ENCODE data around the gene ZNF22.

The ZNF22 gene

DNA sequence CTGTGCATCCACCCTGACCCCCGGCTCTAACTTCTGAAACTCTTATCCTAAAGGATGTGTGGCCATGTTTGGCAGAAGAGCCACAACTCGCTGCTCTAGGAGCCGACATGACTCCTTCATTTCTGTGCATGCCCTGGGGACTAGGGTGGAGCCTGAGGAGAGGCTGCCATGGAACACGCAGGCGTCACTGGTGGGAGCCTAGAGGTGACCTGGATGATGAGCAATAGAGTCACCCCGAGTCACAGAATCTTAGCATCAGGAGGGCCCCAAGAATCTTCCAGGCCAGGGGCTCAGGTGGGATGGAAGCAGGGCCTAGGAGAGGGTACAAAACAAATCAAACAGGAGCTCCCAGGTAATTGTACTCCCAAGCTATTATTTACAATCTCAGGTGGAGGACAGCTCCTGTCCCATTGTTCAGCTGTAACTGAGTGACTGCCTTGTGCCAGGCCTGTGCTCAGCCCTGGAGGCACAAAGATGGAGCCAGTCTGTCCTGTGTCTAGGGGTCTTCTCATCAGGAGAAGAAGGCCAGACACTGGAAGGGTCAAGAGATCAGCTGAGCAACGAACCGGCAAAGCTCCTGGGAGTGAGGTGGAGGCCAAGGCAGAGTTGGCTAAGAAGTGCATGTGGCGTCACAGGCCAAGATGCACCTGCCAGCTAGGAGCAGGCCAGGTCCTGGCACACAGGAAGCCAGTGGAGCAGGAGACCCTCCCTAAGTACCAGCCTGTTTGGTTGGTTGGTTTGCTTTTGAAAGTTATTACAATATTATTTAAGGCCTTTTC lies 5.8 kb upstream of the ZNF22 start:
- ATAC-seq (ENCODE audit: low read depth) (no peak), DNase-seq (ENCODE audit: low spot score) (no peak)
- Histone ChIP-seq H3K4me3 (ENCODE audit: severe bottlenecking) (no peak overlapping the region), H3K36me3 (ENCODE audit: low read depth) (no peaks in the 10 kb centered on the region), H3K4me1 (ENCODE audit: insufficient read depth, poor library complexity, severe bottlenecking) (no peaks in the 10 kb centered on the region), H3K27ac (ENCODE audit: poor library complexity, severe bottlenecking) (no peak overlapping the region), H3K27me3 (ENCODE audit: insufficient read depth, poor library complexity, severe bottlenecking) (no peaks in the 10 kb centered on the region), H3K9me3 (ENCODE audit: severe bottlenecking) (no peaks in the 10 kb centered on the region)
- TF ChIP-seq, protein P1, sequence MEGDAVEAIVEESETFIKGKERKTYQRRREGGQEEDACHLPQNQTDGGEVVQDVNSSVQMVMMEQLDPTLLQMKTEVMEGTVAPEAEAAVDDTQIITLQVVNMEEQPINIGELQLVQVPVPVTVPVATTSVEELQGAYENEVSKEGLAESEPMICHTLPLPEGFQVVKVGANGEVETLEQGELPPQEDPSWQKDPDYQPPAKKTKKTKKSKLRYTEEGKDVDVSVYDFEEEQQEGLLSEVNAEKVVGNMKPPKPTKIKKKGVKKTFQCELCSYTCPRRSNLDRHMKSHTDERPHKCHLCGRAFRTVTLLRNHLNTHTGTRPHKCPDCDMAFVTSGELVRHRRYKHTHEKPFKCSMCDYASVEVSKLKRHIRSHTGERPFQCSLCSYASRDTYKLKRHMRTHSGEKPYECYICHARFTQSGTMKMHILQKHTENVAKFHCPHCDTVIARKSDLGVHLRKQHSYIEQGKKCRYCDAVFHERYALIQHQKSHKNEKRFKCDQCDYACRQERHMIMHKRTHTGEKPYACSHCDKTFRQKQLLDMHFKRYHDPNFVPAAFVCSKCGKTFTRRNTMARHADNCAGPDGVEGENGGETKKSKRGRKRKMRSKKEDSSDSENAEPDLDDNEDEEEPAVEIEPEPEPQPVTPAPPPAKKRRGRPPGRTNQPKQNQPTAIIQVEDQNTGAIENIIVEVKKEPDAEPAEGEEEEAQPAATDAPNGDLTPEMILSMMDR (IDR thresholded peaks at IDR 0.05; ENCODE audit: poor library complexity, severe bottlenecking), result no peak

- DNase-seq (ENCODE audit: low spot score), result no peak
- TF ChIP-seq, protein P1 (IDR thresholded peaks at IDR 0.05; ENCODE audit: poor library complexity, severe bottlenecking), result no peak
- Histone ChIP-seq H3K9me3 (ENCODE audit: severe bottlenecking) (no peaks in the 10 kb centered on the region), H3K4me3 (ENCODE audit: severe bottlenecking) (no peak overlapping the region), H3K27ac (ENCODE audit: poor library complexity, severe bottlenecking) (no peak overlapping the region), H3K4me1 (ENCODE audit: insufficient read depth, poor library complexity, severe bottlenecking) (no peaks in the 10 kb centered on the region), H3K27me3 (ENCODE audit: insufficient read depth, poor library complexity, severe bottlenecking) (no peaks in the 10 kb centered on the region), H3K36me3 (ENCODE audit: low read depth) (no peaks in the 10 kb centered on the region)
- no peak for ATAC-seq (ENCODE audit: low read depth)
These were observed 5.2 kb upstream of the ZNF22 start for GRCh38 chr10:44995581-44995913.

DNA sequence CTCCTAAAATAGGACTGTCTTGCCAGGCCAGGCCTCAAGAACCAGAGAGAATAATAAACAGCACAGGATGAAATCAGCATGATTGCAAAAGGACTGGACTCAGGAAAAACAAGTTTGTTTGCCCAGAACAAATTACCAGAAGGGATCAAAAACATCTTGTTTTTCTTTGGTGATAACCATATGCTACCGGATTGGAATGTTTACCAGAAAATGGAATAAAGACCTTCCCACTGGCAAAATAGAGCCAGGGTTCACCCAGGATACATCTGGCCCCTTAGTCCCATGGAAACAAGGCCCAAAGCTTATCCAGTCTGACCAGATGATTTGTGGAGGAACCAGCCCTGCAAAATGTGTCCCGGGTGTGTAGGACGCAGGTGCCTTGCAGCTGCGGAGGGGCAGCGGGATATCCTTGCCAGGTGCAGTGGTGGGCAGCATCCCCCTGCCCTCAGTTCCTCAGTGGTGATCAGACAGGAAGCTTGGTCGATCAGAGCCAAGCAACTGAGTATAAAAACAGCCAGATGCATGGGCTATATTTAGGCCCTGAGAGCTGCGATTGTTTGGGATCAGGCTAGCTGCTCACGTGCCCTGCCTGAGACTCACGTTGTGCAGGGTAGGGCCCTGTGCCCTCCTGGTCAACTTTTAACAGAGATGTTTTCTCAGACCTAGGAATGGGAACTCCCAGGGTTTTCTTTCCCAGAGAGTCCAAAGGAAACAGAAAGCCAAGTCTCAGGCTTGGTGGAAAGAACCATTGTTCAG lies 4.6 kb upstream of the ZNF22 start:
- no peak for ATAC-seq (ENCODE audit: low read depth)
- H3K36me3 ChIP-seq (ENCODE audit: low read depth), result no peaks in the 10 kb centered on the region
- H3K9me3 ChIP-seq (ENCODE audit: severe bottlenecking), result no peaks in the 10 kb centered on the region
- no peak overlapping the region for H3K27ac ChIP-seq (ENCODE audit: poor library complexity, severe bottlenecking)
- TF ChIP-seq, protein P1 (IDR thresholded peaks at IDR 0.05; ENCODE audit: poor library complexity, severe bottlenecking), result no peak
- no peaks in the 10 kb centered on the region for H3K4me1 ChIP-seq (ENCODE audit: insufficient read depth, poor library complexity, severe bottlenecking)
- no peak overlapping the region for H3K4me3 ChIP-seq (ENCODE audit: severe bottlenecking)
- no peak for DNase-seq (ENCODE audit: low spot score)
- H3K27me3 ChIP-seq (ENCODE audit: insufficient read depth, poor library complexity, severe bottlenecking), result no peaks in the 10 kb centered on the region

DNA sequence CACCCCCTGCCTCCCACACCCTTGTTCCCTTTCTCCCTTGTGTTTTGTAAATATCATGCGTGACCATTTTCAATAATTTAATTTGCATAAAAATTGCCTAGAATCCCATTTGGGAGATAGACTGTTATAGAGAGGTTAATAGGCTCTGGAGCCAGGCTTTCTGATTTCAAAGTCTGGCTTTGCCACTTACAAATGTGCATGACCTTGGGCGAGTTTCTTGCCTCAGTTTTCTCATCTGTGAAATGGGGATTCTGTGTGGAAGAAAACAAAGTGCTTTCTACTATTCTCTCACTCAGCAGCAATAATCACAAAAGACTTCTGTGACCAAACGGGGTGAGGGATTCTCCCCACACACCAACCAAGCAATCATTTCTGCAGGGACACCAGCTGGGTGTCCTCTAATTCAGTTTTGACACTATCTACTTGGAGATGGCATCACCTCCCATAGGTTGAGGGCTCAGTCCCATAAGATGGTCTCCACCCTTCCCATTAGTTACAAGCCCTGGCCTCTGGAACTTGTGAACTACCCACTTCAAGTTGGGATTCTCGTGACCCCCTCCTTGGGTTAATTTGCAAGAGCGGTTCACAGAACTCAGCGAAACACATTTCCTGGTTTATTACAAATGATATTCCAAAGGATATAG lies 3.5 kb upstream of the ZNF22 start:
- Histone ChIP-seq H3K9me3 (ENCODE audit: severe bottlenecking) (no peaks in the 10 kb centered on the region), H3K27me3 (ENCODE audit: insufficient read depth, poor library complexity, severe bottlenecking) (no peaks in the 10 kb centered on the region), H3K36me3 (ENCODE audit: low read depth) (no peaks in the 10 kb centered on the region; the same call in 1 of the 2 replicates), H3K4me3 (ENCODE audit: severe bottlenecking) (no peak overlapping the region), H3K27ac (ENCODE audit: poor library complexity, severe bottlenecking) (no peak overlapping the region), H3K4me1 (ENCODE audit: insufficient read depth, poor library complexity, severe bottlenecking) (peaks cover 3% of the 10 kb centered on the region)
- ATAC-seq (ENCODE audit: low read depth) (no peak), DNase-seq (ENCODE audit: low spot score) (no peak)
- TF ChIP-seq, protein P1 (IDR thresholded peaks at IDR 0.05; ENCODE audit: poor library complexity, severe bottlenecking), result no peak

Data from RWPE2 (cell line).